ENCODE results near the gene NIN. TPM values are rescaled to one million over a fixed set of nuclear protein-coding genes. Genes with fewer than 3 reads are reported as not detected.

NIN gene
- total RNA-seq, 1 donor from 2014 or later = 156 TPM

DNA sequence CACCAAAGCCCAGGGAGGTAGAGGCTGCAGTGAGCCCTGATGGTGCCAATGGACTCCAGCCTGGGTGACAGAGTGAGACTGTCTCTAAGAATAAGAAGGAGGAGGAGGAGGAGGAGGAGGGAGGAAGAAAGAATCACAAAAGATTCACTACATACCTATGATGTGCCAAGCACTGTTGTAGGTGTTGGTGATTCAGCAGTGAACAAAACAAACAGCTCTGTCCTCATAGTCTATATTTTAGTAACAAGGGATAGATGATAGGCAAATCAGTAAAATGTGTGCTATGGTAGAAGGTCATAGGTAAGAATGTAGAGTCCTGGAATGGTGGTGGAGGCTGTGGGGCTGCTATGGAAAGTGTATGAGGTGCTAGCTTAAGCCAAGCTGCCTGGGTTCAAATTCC is 22.9 kb upstream of the NIN start:
- ChIA-PET POLR2A (no interaction called here), CTCF (interaction anchor here (1.6 kb wide), 1 partner anchor 76 kb away, joined by 4 read pairs; no protein-coding TSS in a partner anchor)
- Mint-ChIP-seq H3K9me3 (no peaks in the 10 kb centered on the region), H3K27me3 (no peaks in the 10 kb centered on the region), H3K27ac (no peak overlapping the region), H3K4me1 (no peaks in the 10 kb centered on the region), H3K4me3 (no peak overlapping the region), H3K36me3 (ENCODE audit: low read depth) (no peaks in the 10 kb centered on the region)
- ATAC-seq (ENCODE audit: low read depth) (no peak), DNase-seq (no peak)
- TF ChIP-seq, protein P1, sequence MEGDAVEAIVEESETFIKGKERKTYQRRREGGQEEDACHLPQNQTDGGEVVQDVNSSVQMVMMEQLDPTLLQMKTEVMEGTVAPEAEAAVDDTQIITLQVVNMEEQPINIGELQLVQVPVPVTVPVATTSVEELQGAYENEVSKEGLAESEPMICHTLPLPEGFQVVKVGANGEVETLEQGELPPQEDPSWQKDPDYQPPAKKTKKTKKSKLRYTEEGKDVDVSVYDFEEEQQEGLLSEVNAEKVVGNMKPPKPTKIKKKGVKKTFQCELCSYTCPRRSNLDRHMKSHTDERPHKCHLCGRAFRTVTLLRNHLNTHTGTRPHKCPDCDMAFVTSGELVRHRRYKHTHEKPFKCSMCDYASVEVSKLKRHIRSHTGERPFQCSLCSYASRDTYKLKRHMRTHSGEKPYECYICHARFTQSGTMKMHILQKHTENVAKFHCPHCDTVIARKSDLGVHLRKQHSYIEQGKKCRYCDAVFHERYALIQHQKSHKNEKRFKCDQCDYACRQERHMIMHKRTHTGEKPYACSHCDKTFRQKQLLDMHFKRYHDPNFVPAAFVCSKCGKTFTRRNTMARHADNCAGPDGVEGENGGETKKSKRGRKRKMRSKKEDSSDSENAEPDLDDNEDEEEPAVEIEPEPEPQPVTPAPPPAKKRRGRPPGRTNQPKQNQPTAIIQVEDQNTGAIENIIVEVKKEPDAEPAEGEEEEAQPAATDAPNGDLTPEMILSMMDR (IDR thresholded peaks at IDR 0.05) = no peak
- intact Hi-C loops (cut with micrococcal nuclease) = no loop called here

DNA sequence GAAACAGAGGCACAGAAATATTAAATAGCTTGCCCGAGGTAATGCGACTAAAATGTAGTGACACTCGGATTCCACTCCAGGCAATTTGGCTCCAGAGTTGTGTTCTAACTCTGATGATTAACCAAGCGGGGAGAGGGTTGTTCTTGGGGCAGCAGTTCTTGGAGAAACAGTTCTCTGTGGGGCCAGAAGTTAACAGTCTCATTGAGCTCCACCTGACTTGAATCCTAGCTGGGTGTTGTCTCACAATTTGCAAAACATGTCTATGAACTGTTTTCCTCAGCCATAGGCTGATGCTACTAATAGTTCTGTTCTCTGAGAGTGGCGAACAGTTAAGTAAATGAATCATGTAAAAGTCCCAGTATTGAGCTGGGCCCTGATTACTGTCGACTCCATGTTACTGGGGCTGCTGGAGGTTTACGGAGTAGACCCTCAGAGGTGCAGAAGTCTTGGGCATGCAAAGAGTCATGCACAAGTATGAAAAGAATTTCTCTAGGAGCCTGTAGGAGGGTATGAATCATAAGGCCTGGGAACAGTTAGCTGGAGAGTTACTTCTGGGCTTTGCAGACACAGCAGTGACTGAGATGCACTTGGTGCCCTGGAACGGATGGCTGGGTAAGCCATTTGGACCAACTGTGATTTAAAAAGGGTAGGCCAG is 15.4 kb upstream of the NIN start:
- POLR2A ChIA-PET = interaction anchor here (0.5 kb wide), 1 partner anchor 31 kb away, joined by 4 read pairs; no protein-coding TSS in a partner anchor
- no peaks in the 10 kb centered on the region for H3K27me3 Mint-ChIP-seq
- intact Hi-C loops (cut with micrococcal nuclease) = no loop called here
- no peak overlapping the region for H3K4me3 Mint-ChIP-seq
- TF ChIP-seq, protein P1 (IDR thresholded peaks at IDR 0.05) = no peak
- H3K4me1 Mint-ChIP-seq = peaks cover 5% of the 10 kb centered on the region
- no peaks in the 10 kb centered on the region for H3K36me3 Mint-ChIP-seq (ENCODE audit: low read depth)
- ATAC-seq (ENCODE audit: low read depth) = no peak
- H3K9me3 Mint-ChIP-seq = no peaks in the 10 kb centered on the region
- CTCF ChIA-PET = interaction anchor here (1.6 kb wide), 1 partner anchor 57 kb away, joined by 3 read pairs; no protein-coding TSS in a partner anchor
- no peak overlapping the region for H3K27ac Mint-ChIP-seq
- DNase-seq = no peak

DNA sequence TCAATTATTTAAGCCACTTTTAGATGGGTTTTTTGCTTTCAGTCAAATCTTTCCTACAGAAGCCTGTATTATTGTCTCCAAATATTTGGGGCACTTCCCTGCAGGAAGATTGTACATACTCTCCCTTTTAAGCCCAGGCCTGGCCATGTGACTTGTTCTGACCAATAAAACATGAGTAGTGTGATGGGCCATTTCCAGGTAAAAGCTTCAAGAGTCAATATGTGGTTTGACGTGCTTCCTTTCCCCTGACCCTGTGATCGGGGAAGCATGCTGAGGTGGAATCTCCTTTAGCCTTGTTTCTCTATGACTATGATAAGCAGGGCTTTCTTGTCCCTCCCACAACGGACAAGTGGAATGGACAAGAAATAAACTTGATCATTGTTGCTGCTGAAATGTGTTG is 14.2 kb upstream of the NIN start:
- POLR2A ChIA-PET = interaction anchor here (0.7 kb wide), 1 partner anchor 501 kb away, joined by 7 read pairs; no protein-coding TSS in a partner anchor
- Mint-ChIP-seq H3K36me3 (ENCODE audit: low read depth) (no peaks in the 10 kb centered on the region), H3K4me1 (peaks cover 5% of the 10 kb centered on the region), H3K9me3 (no peaks in the 10 kb centered on the region), H3K27ac (no peak overlapping the region), H3K4me3 (no peak overlapping the region), H3K27me3 (no peaks in the 10 kb centered on the region)
- TF ChIP-seq, protein P1 (IDR thresholded peaks at IDR 0.05) = no peak
- intact Hi-C loops (cut with micrococcal nuclease) = no loop called here
- CTCF ChIA-PET = no interaction called here
- DNase-seq (no peak), ATAC-seq (ENCODE audit: low read depth) (no peak)

DNA sequence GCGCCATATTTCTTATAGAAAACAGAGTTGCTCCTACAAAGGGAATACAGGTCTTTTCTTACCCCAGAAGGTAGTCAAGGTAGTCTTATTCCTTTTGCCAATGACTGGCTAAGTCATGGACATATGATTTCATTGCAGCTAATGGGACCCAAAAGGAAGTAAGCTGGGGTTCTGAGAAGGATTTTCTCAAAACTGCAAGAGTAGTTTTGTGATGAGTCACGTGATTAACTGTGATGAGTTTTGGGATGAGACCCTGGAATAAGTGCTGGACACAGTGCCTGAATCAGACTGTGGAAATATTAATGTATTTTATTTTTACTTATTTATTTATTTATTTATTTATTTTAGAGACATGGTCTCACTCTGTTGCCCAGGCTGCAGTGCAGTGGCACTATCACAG is 13.4 kb upstream of the NIN start:
- ATAC-seq (ENCODE audit: low read depth) (no peak), DNase-seq (no peak)
- intact Hi-C loops (cut with micrococcal nuclease) = no loop called here
- Mint-ChIP-seq H3K4me3 (no peak overlapping the region), H3K27me3 (no peaks in the 10 kb centered on the region), H3K36me3 (ENCODE audit: low read depth) (no peaks in the 10 kb centered on the region), H3K9me3 (no peaks in the 10 kb centered on the region), H3K27ac (no peak overlapping the region), H3K4me1 (peaks cover 5% of the 10 kb centered on the region)
- ChIA-PET CTCF (no interaction called here), POLR2A (interaction anchor here (0.7 to 1.2 kb wide), 2 partner anchors 45 to 529 kb away, joined by 3 read pairs; no protein-coding TSS in a partner anchor)
- TF ChIP-seq, protein P1 (IDR thresholded peaks at IDR 0.05) = no peak

DNA sequence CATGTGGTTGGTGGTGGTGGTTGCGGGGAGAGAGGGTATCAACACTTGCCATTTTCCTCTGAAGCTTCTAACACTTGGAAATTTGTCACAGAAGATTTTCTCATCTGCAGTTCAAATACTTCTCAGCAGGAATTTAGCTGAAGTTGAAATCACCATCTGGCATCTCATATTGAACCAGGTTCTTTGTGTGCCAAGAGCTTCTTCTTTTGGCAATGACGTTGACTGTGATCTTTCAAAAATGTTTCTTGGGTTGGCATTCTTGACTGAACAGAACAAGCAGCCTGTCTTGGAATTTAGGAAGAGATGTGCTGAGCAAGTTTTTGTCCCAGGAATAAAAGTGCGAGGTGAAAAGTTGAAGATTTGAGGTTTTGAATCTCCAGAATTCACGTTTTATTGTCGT is 8.7 kb upstream of the NIN start:
- TF ChIP-seq, protein P1 (IDR thresholded peaks at IDR 0.05) = no peak
- intact Hi-C loops (cut with micrococcal nuclease) = no loop called here
- H3K27me3 Mint-ChIP-seq = no peaks in the 10 kb centered on the region
- no peak overlapping the region for H3K27ac Mint-ChIP-seq
- peaks cover 31% of the 10 kb centered on the region for H3K4me1 Mint-ChIP-seq
- no peak overlapping the region for H3K4me3 Mint-ChIP-seq
- DNase-seq (no peak), ATAC-seq (ENCODE audit: low read depth) (no peak)
- H3K9me3 Mint-ChIP-seq = no peaks in the 10 kb centered on the region
- ChIA-PET POLR2A (interaction anchor here (1.2 to 1.8 kb wide), 2 partner anchors 21 to 27 kb away, joined by 4 read pairs; no protein-coding TSS in a partner anchor), CTCF (interaction anchor here (0.6 to 2.3 kb wide), 2 partner anchors 20 to 64 kb away, joined by 3 to 19 read pairs; no protein-coding TSS in a partner anchor)
- H3K36me3 Mint-ChIP-seq (ENCODE audit: low read depth) = no peaks in the 10 kb centered on the region

Data from activated B cell treated with CpG ODN at 0.5 μM for 24 hours (primary cell).